ENCODE data around the gene FRYL.

Gene FRYL

GRCh38 chr4:48790561-48790960, 10.5 kb upstream of the FRYL start:
- no peaks in the 10 kb centered on the region for H3K9me3 ChIP-seq (ENCODE audit: control insufficient read depth, low read length)
- TF ChIP-seq CTCF (IDR thresholded peaks at IDR 0.05) = no peak
- no peak overlapping the region for H3K4me2 ChIP-seq (ENCODE audit: low read length)

DNA sequence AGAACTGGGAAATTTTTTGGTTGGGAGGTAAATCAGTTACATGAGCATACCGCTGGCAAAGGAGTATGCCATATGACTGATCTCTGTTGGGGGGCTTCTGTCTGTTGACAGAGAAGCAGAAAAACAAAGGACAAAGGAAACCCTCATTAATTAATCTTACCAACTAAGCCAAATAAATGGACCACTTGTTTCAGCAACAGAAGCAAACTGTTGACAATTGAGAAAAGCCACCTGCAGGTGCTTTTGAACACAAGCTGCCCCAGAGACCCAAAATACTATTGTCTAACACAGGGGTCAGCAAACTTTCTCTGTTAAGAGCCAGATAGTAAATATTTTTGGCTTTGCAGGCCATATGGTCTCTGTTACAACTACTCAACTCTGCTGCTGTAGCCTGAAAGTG, 7.0 kb upstream of the FRYL start:
- no peak overlapping the region for H3K27ac ChIP-seq
- no peaks in the 10 kb centered on the region for H3K36me3 ChIP-seq (ENCODE audit: control insufficient read depth, insufficient read depth, low read length)
- no peaks in the 10 kb centered on the region for H3K9me3 ChIP-seq (ENCODE audit: control insufficient read depth, low read length)
- H3K4me3 ChIP-seq (ENCODE audit: low read depth, low read length) = no peak overlapping the region
- no peak overlapping the region for H3K9ac ChIP-seq
- H2AFZ ChIP-seq = no peak overlapping the region
- no peak for TF ChIP-seq CTCF (IDR thresholded peaks at IDR 0.05)
- H3K27me3 ChIP-seq (ENCODE audit: control insufficient read depth, insufficient read depth, low read length) = no peaks in the 10 kb centered on the region
- H3K4me2 ChIP-seq (ENCODE audit: low read length) = no peak overlapping the region
- no peaks in the 10 kb centered on the region for H3K79me2 ChIP-seq
- H3K4me1 ChIP-seq = no peaks in the 10 kb centered on the region

More at GRCh38 chr4:48790561-48790960, 10.5 kb upstream of the FRYL start:
- H2AFZ ChIP-seq = no peak overlapping the region
- H3K36me3 ChIP-seq (ENCODE audit: control insufficient read depth, insufficient read depth, low read length) = no peaks in the 10 kb centered on the region
- H3K79me2 ChIP-seq = no peaks in the 10 kb centered on the region
- no peak overlapping the region for H3K27ac ChIP-seq
- no peaks in the 10 kb centered on the region for H3K4me1 ChIP-seq
- H3K27me3 ChIP-seq (ENCODE audit: control insufficient read depth, insufficient read depth, low read length) = no peaks in the 10 kb centered on the region
- no peak overlapping the region for H3K4me3 ChIP-seq (ENCODE audit: low read depth, low read length)
- H3K9ac ChIP-seq = no peak overlapping the region

GRCh38 chr4:48786549-48786948, 6.5 kb upstream of the FRYL start:
- Histone ChIP-seq H3K9me3 (ENCODE audit: control insufficient read depth, low read length) (no peaks in the 10 kb centered on the region), H3K4me1 (no peaks in the 10 kb centered on the region), H3K4me2 (ENCODE audit: low read length) (no peak overlapping the region), H3K27me3 (ENCODE audit: control insufficient read depth, insufficient read depth, low read length) (no peaks in the 10 kb centered on the region), H3K36me3 (ENCODE audit: control insufficient read depth, insufficient read depth, low read length) (no peaks in the 10 kb centered on the region), H2AFZ (no peak overlapping the region), H3K27ac (no peak overlapping the region), H3K4me3 (ENCODE audit: low read depth, low read length) (no peak overlapping the region), H3K9ac (no peak overlapping the region), H3K79me2 (no peaks in the 10 kb centered on the region)
- no peak for TF ChIP-seq CTCF (IDR thresholded peaks at IDR 0.05)

- Histone ChIP-seq H3K9ac (no peak overlapping the region), H3K4me2 (ENCODE audit: low read length) (no peak overlapping the region), H3K4me1 (no peaks in the 10 kb centered on the region), H3K79me2 (no peaks in the 10 kb centered on the region), H2AFZ (no peak overlapping the region), H3K27ac (no peak overlapping the region), H3K4me3 (ENCODE audit: low read depth, low read length) (no peak overlapping the region), H3K36me3 (ENCODE audit: control insufficient read depth, insufficient read depth, low read length) (no peaks in the 10 kb centered on the region), H3K9me3 (ENCODE audit: control insufficient read depth, low read length) (no peaks in the 10 kb centered on the region), H3K27me3 (ENCODE audit: control insufficient read depth, insufficient read depth, low read length) (no peaks in the 10 kb centered on the region)
- no peak for TF ChIP-seq CTCF (IDR thresholded peaks at IDR 0.05)
Observed at GRCh38 chr4:48785302-48785701, 5.2 kb upstream of the FRYL start.

- no peak overlapping the region for H2AFZ ChIP-seq
- H3K4me1 ChIP-seq = no peaks in the 10 kb centered on the region
- no peak for TF ChIP-seq CTCF (IDR thresholded peaks at IDR 0.05)
- no peak overlapping the region for H3K27ac ChIP-seq
- H3K9ac ChIP-seq = no peak overlapping the region
- H3K36me3 ChIP-seq (ENCODE audit: control insufficient read depth, insufficient read depth, low read length) = no peaks in the 10 kb centered on the region
- H3K4me2 ChIP-seq (ENCODE audit: low read length) = no peak overlapping the region
- no peak overlapping the region for H3K4me3 ChIP-seq (ENCODE audit: low read depth, low read length)
- no peaks in the 10 kb centered on the region for H3K9me3 ChIP-seq (ENCODE audit: control insufficient read depth, low read length)
- H3K27me3 ChIP-seq (ENCODE audit: control insufficient read depth, insufficient read depth, low read length) = no peaks in the 10 kb centered on the region
- no peaks in the 10 kb centered on the region for H3K79me2 ChIP-seq
Observed at GRCh38 chr4:48781968-48782367, 1.9 kb upstream of the FRYL start.
